ENCODE data around the gene HLA-DRB5.

DNA sequence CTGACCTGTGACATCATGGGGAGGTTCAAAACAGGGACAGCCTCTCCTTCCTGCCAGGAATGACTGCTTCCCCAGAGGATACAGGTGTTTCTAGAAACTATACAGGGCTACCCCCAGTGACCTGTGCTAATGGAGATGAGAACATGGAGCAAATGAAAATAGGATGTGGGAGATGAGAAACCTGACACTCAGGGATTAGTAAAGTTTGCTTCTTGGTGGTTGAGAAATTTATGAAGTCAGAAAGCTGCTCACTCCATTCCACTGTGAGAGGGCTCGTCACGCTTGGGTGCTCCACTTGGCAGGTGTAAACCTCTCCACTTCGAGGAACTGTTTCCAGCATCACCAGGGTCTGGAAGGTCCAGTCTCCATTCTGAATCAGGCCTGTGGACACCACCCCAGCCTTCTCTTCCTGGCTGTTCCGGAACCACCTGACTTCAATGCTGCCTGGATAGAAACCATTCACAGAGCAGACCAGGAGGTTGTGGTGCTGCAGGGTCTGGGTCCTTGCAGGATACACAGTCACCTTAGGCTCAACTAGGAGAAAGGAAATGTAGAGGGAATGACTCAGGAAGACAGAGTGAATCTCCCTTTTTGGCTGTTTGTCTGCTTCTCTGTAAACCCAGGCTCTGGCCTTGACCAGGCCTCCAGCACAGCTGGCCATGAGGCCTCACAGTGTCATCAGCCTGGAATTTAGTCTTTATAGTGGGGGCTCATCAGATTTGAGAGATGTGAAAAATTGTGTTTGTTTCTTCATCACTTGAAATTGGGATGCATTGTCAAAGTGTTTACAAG is 10.8 kb downstream of the HLA-DRB5 start:
- TF ChIP-seq, protein P1, sequence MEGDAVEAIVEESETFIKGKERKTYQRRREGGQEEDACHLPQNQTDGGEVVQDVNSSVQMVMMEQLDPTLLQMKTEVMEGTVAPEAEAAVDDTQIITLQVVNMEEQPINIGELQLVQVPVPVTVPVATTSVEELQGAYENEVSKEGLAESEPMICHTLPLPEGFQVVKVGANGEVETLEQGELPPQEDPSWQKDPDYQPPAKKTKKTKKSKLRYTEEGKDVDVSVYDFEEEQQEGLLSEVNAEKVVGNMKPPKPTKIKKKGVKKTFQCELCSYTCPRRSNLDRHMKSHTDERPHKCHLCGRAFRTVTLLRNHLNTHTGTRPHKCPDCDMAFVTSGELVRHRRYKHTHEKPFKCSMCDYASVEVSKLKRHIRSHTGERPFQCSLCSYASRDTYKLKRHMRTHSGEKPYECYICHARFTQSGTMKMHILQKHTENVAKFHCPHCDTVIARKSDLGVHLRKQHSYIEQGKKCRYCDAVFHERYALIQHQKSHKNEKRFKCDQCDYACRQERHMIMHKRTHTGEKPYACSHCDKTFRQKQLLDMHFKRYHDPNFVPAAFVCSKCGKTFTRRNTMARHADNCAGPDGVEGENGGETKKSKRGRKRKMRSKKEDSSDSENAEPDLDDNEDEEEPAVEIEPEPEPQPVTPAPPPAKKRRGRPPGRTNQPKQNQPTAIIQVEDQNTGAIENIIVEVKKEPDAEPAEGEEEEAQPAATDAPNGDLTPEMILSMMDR (IDR thresholded peaks at IDR 0.05), result no peak
- TF ChIP-seq EP300 (IDR thresholded peaks at IDR 0.05), result no peak
- TF ChIP-seq POLR2AphosphoS5 (IDR thresholded peaks at IDR 0.05), result no peak
- no peak for TF ChIP-seq POLR2A (IDR thresholded peaks at IDR 0.05)

Data from gastroesophageal sphincter (tissue), 3 donors.